K562 (cell line): ENCODE results near the gene KDM5A. TPM values are rescaled to one million over a fixed set of nuclear protein-coding genes. Genes with fewer than 3 reads are reported as not detected.

Experiments used
- ATAC-seq: fragments of 200-7000 bp; cut with Tn5 transposase; 3 replicates; pipeline ENCODE4 v1.9.1; 2020; ENCODE audit warnings: moderate library complexity
- BruUV-seq: library from RNA; stranded (reverse); fragments of 400-500 nt; replicated peaks from 2 replicates; lab custom pipeline; 2021; lab: Mats Ljungman, UMichigan
- CTCF ChIA-PET: fragments of 300-600 bp; formaldehyde crosslinking; extraction: SDS; loops from one replicate; lab custom pipeline; 2021; ENCODE audit warnings: low intra/inter-chr PET ratio; lab: Yijun Ruan, JAX
- POLR2A ChIA-PET: fragments of 300-600, 350-650 bp; sonication (Branson Sonifier 250); formaldehyde crosslinking; extraction: SDS; loops from one replicate; lab custom pipeline; 2021; ENCODE audit warnings: antibody characterized with exemption, inconsistent platforms; lab: Yijun Ruan, JAX
- DNase-seq, 4 experiments: peaks; one replicate each; pipeline versions ENCODE4 v3.0.0 to v3.0.0-alpha.2; 2011 to 2018; ENCODE audit warnings: low spot score in 3 of 4, mixed read lengths in 3 of 4; ENCODE audit errors: extremely low read depth in 1 of 4
- FAIRE-seq: peaks from 2 replicates; lab custom pipeline; 2011; peaks lifted over from hg19 to GRCh38; lab: Jason Lieb, UNC
- H2AFZ ChIP-seq: 2 replicates; pipeline ENCODE4 v1.6.0; 2011; ENCODE audit warnings: low read depth, low read length, control low read depth, inconsistent platforms
- H3K27ac ChIP-seq: fragments of 200-600 bp; 3 replicates; pipeline ENCODE4 v1.8.0; 2011; ENCODE audit warnings: low read depth, mild to moderate bottlenecking, control low read depth, inconsistent platforms, low read length, moderate library complexity, mixed read lengths; ENCODE audit errors: extremely low read depth
- H3K27me3 ChIP-seq, 2 experiments: fragments of 300-600 bp in 1 of 2; 2 replicates in 1 of 2; 3 replicates in 1 of 2; pipeline versions ENCODE4 v1.6.0 to v1.8.0; 2011; ENCODE audit warnings: inconsistent platforms in 2 of 2, low read length in 2 of 2, mild to moderate bottlenecking in 1 of 2, mixed read lengths in 1 of 2, moderate library complexity in 1 of 2; ENCODE audit not compliant: control insufficient read depth in 2 of 2, insufficient read depth in 2 of 2
- H3K36me3 ChIP-seq: fragments of 300-600 bp; 3 replicates; pipeline ENCODE4 v1.8.0; 2011; ENCODE audit warnings: mild to moderate bottlenecking, low read length, inconsistent platforms; ENCODE audit not compliant: control insufficient read depth, insufficient read depth
- H3K4me1 ChIP-seq, 2 experiments: fragments of 200-600 bp in 1 of 2; replicated peaks in 1 of 2; 2 replicates in 1 of 2; 3 replicates in 1 of 2; pipeline versions ENCODE4 v1.5.1 to v1.8.0; 2011; ENCODE audit warnings: inconsistent platforms in 2 of 2, low read length in 2 of 2, mild to moderate bottlenecking in 1 of 2, mixed read lengths in 1 of 2, moderate library complexity in 1 of 2; ENCODE audit not compliant: control insufficient read depth in 2 of 2, insufficient read depth in 2 of 2
- H3K4me2 ChIP-seq: 2 replicates; pipeline ENCODE4 v1.6.1; 2011; ENCODE audit warnings: low read length, control low read depth, inconsistent platforms, mixed read lengths; ENCODE audit not compliant: insufficient read depth
- H3K4me3 ChIP-seq: fragments of 200-600 bp; sonication (generic), shearing (Covaris generic); 2 replicates; pipeline ENCODE4 v1.5.1; 2016; ENCODE audit warnings: control low read depth, inconsistent platforms
- H3K79me2 ChIP-seq: fragments of 200-600 bp; 3 replicates; pipeline ENCODE4 v1.8.0; 2011; ENCODE audit warnings: low read length, inconsistent platforms; ENCODE audit not compliant: control insufficient read depth, insufficient read depth
- H3K9ac ChIP-seq, 2 experiments: 2 replicates each; pipeline versions ENCODE4 v1.6.0 to v1.6.1; 2011; ENCODE audit warnings: low read depth in 2 of 2, low read length in 2 of 2, control low read depth in 1 of 2, inconsistent platforms in 1 of 2, mild to moderate bottlenecking in 1 of 2, mixed read lengths in 1 of 2; ENCODE audit not compliant: insufficient read depth in 1 of 2
- H3K9me1 ChIP-seq: one replicate; pipeline ENCODE4 v1.6.0; 2011; ENCODE audit warnings: inconsistent platforms, mild to moderate bottlenecking, low read length, moderate library complexity; ENCODE audit not compliant: control insufficient read depth, insufficient read depth
- H3K9me3 ChIP-seq: replicated peaks from 2 replicates; pipeline ENCODE4 v1.5.1; 2011; ENCODE audit warnings: low read depth, low read length, inconsistent platforms; ENCODE audit not compliant: control insufficient read depth, insufficient read depth
- H4K20me1 ChIP-seq: replicated peaks from 2 replicates; pipeline ENCODE4 v1.6.1; 2011; ENCODE audit warnings: low read length, inconsistent platforms, mixed read lengths; ENCODE audit not compliant: control insufficient read depth, insufficient read depth
- ARID3B ChIP-seq: fragments of 250-450 bp; sonication (Bioruptor Pico); IDR thresholded peaks from 2 replicates; pipeline ENCODE4 v1.4.0; 2020; ENCODE audit warnings: borderline replicate concordance
- BDP1 ChIP-seq: IDR thresholded peaks from 3 replicates; pipeline ENCODE4 v1.6.1; 2011; ENCODE audit not compliant: insufficient read length, insufficient read depth
- BMI1 ChIP-seq: fragments of 150-350 bp; IDR thresholded peaks from 2 replicates; pipeline ENCODE4 v1.6.1; 2014; ENCODE audit warnings: low read length
- CEBPB ChIP-seq: fragments of 450-650 bp; IDR thresholded peaks from 2 replicates; pipeline ENCODE4 v1.6.1; 2016; ENCODE audit warnings: missing genetic modification characterization, missing compliant biosample characterization
- GATAD2A ChIP-seq: fragments of 450-650 bp; IDR thresholded peaks from 2 replicates; pipeline ENCODE4 v1.6.1; 2017
- HEY1 ChIP-seq: fragments of 250-450 bp; sonication (Bioruptor Pico); IDR thresholded peaks from 2 replicates; pipeline ENCODE4 v1.5.0; 2020; ENCODE audit warnings: mild to moderate bottlenecking, moderate library complexity, borderline replicate concordance
- IRF2 ChIP-seq: sonication (generic); formaldehyde crosslinking; IDR thresholded peaks from 2 replicates; pipeline ENCODE4 v1.8.1; 2022; ENCODE audit warnings: mild to moderate bottlenecking, missing genetic modification reagents
- KDM1A ChIP-seq, 2 experiments: fragments of 450-650 bp; IDR thresholded peaks; 2 replicates each; pipeline ENCODE4 v1.6.1; 2016; ENCODE audit warnings: mild to moderate bottlenecking in 2 of 2
- RBM17 ChIP-seq: fragments of 200-400 bp; formaldehyde crosslinking; IDR thresholded peaks from 2 replicates; pipeline ENCODE4 v1.6.1; 2017; ENCODE audit warnings: low read depth, mild to moderate bottlenecking, low read length, borderline replicate concordance
- RNF2 ChIP-seq: sonication (generic); IDR thresholded peaks from 2 replicates; pipeline ENCODE4 v1.6.1; 2016
- SPI1 ChIP-seq: IDR thresholded peaks from 2 replicates; pipeline ENCODE4 v1.6.1; 2011; ENCODE audit warnings: low read depth, low read length, control low read depth, borderline replicate concordance
- SREBF2 ChIP-seq: sonication (generic); formaldehyde crosslinking; IDR thresholded peaks from 2 replicates; pipeline ENCODE4 v1.4.0; 2020; ENCODE audit warnings: mild to moderate bottlenecking, missing genetic modification reagents
- in situ Hi-C: fragments of 300-500 bp; cut with MboI; formaldehyde crosslinking; loops from 4 replicates; pipeline ENCODE4 v1.15.0; 2018; ENCODE audit warnings: inconsistent platforms, mixed read lengths
- intact Hi-C: fragments of 100-400 bp; cut with micrococcal nuclease; formaldehyde crosslinking; loops from 2 replicates; pipeline ENCODE4 v1.14.2; 2022
- polyA plus RNA-seq, 8 experiments: library from polyadenylated mRNA; depleted of rRNA in 4 of 8; stranded (reverse) in 5 of 8; unstranded in 3 of 8; fragments of >200 nt; fragmentation: Nextera tagmentation in 2 of 8; fragmentation: Illumina TruSeq in 1 of 8; extraction: Ambion mirVana in 2 of 8; extraction: Trizol in 1 of 8; gene quantifications; 2 replicates each; pipeline versions ENCODE4 v1.2.1 to v1.2.3, GENCODE V29; 2011 to 2014; ENCODE audit warnings: inconsistent platforms in 1 of 8, missing spikeins in 1 of 8
- total RNA-seq, 7 experiments: library from RNA; depleted of rRNA in 6 of 7; stranded (reverse); fragments of >200 nt in 6 of 7; fragmentation: Illumina TruSeq in 2 of 7; extraction: Trizol in 2 of 7; gene quantifications; 2 replicates each; pipeline versions ENCODE4 v1.2.1 to v1.2.3, GENCODE V29; 2011 to 2021; ENCODE audit warnings: low replicate concordance in 1 of 7
- TF ChIP-seq, protein P1 (sequence below): fragments of 250-450 bp; sonication (Bioruptor Pico); IDR thresholded peaks from 2 replicates; pipeline ENCODE4 v1.5.0; 2020; ENCODE audit warnings: mild to moderate bottlenecking, borderline replicate concordance
- TF ChIP-seq, protein P2 (sequence below): fragments of 250-450 bp; sonication (Bioruptor Pico); IDR thresholded peaks from 2 replicates; pipeline ENCODE4 v1.8.0; 2022; ENCODE audit warnings: inconsistent platforms
- TF ChIP-seq, protein P3 (sequence below): IDR thresholded peaks from 2 replicates; pipeline ENCODE4 v1.6.1; 2011; ENCODE audit warnings: borderline replicate concordance, low read depth, mild to moderate bottlenecking, moderate library complexity, low read length; ENCODE audit not compliant: insufficient read depth, poor library complexity, severe bottlenecking

The KDM5A gene
- total and polyA plus RNA-seq, 9 of the 15 experiments (the other 6 are each of a cell fraction or from before 2014, with no cell fraction given) = 5.5 to 35.1 (median 13.1) TPM

- no peaks in the 10 kb centered on the region for H3K9me1 ChIP-seq
- no peaks in the 10 kb centered on the region for H3K9me3 ChIP-seq
- no peak overlapping the region for H3K9ac ChIP-seq
- no peak for DNase-seq
- H3K27me3 ChIP-seq = peaks cover 0 to 5% of the 10 kb centered on the region in 2 experiments; a peak in 2 of 5 replicates
- H3K79me2 ChIP-seq = no peaks in the 10 kb centered on the region
- FAIRE-seq = no peak
- H3K4me2 ChIP-seq = no peak overlapping the region
- POLR2A ChIA-PET = no interaction called here
- H3K27ac ChIP-seq = no peak overlapping the region
- no peaks in the 10 kb centered on the region for H3K36me3 ChIP-seq
- no TSS peak for BruUV-seq
- no peak overlapping the region for H2AFZ ChIP-seq
- H3K4me1 ChIP-seq = peaks cover 0 to 12% of the 10 kb centered on the region in 2 experiments; a peak in 3 of 5 replicates
- in situ Hi-C loops (no loop called here), intact Hi-C loops (no loop called here)
- no peak for ATAC-seq
- no peaks in the 10 kb centered on the region for H4K20me1 ChIP-seq
- CTCF ChIA-PET = no interaction called here
- no peak overlapping the region for H3K4me3 ChIP-seq
- TF ChIP-seq BDP1 (no peak), IRF2 (CRISPR knock-in tag) (no peak), BMI1 (no peak), HEY1 (CRISPR knock-in tag) (no peak), RBM17 (no peak), KDM1A (IDR thresholded peaks at IDR 0.05) (no peak), RNF2 (no peak), ARID3B (CRISPR knock-in tag) (no peak), CEBPB (no peak), SPI1 (no peak), SREBF2 (CRISPR knock-in tag) (no peak), GATAD2A (no peak)
- TF ChIP-seq, protein P1, sequence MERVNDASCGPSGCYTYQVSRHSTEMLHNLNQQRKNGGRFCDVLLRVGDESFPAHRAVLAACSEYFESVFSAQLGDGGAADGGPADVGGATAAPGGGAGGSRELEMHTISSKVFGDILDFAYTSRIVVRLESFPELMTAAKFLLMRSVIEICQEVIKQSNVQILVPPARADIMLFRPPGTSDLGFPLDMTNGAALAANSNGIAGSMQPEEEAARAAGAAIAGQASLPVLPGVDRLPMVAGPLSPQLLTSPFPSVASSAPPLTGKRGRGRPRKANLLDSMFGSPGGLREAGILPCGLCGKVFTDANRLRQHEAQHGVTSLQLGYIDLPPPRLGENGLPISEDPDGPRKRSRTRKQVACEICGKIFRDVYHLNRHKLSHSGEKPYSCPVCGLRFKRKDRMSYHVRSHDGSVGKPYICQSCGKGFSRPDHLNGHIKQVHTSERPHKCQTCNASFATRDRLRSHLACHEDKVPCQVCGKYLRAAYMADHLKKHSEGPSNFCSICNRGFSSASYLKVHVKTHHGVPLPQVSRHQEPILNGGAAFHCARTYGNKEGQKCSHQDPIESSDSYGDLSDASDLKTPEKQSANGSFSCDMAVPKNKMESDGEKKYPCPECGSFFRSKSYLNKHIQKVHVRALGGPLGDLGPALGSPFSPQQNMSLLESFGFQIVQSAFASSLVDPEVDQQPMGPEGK = no peak
- TF ChIP-seq, protein P2, sequence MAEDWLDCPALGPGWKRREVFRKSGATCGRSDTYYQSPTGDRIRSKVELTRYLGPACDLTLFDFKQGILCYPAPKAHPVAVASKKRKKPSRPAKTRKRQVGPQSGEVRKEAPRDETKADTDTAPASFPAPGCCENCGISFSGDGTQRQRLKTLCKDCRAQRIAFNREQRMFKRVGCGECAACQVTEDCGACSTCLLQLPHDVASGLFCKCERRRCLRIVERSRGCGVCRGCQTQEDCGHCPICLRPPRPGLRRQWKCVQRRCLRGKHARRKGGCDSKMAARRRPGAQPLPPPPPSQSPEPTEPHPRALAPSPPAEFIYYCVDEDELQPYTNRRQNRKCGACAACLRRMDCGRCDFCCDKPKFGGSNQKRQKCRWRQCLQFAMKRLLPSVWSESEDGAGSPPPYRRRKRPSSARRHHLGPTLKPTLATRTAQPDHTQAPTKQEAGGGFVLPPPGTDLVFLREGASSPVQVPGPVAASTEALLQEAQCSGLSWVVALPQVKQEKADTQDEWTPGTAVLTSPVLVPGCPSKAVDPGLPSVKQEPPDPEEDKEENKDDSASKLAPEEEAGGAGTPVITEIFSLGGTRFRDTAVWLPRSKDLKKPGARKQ (CRISPR knock-in tag) = no peak
- TF ChIP-seq, protein P3, sequence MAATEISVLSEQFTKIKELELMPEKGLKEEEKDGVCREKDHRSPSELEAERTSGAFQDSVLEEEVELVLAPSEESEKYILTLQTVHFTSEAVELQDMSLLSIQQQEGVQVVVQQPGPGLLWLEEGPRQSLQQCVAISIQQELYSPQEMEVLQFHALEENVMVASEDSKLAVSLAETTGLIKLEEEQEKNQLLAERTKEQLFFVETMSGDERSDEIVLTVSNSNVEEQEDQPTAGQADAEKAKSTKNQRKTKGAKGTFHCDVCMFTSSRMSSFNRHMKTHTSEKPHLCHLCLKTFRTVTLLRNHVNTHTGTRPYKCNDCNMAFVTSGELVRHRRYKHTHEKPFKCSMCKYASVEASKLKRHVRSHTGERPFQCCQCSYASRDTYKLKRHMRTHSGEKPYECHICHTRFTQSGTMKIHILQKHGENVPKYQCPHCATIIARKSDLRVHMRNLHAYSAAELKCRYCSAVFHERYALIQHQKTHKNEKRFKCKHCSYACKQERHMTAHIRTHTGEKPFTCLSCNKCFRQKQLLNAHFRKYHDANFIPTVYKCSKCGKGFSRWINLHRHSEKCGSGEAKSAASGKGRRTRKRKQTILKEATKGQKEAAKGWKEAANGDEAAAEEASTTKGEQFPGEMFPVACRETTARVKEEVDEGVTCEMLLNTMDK = no peak
These were observed 127.0 kb downstream of the KDM5A start for GRCh38 chr12:262113-262512.
